ENCODE data around the gene PRSS33. TPM values are rescaled to one million over a fixed set of nuclear protein-coding genes. Genes with fewer than 3 reads are reported as not detected.
A peak's percentile ranks its signal among the peaks of the same experiment; 100 is the strongest.

The PRSS33 gene
- total and polyA plus RNA-seq, 2 of the 8 experiments (the other 6 are each of a cell fraction or from before 2014, with no cell fraction given) = 0.09 TPM; not detected in 1

DNA sequence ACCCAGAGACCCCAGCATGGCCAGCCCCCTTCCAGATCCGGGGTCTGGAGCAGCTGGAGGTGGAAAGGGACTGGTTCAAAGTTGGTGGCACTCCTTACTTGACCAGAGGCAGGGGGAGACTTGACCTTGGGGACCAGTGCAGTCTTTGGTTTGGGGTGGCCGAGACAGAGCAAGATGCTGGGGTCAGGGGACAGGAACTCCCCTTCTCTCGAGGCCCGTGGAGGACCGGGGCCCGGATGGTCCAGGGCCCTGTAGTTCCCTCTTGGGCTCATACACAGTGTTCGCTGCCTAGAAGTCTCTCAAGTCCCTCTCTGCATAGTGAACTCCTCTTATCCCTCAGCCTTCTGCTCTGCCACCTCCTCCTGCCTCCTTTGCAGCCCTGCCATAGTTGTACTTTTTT, 601 bp upstream of the PRSS33 start:
- Histone ChIP-seq H4K20me1 (replicated peaks in 1 of 2; ENCODE audit: control insufficient read depth in 1 of 2, insufficient read depth in 2 of 2, low read length in 2 of 2) (no peaks in the 10 kb centered on the region), H2BK120ac (replicated peaks; ENCODE audit: low read depth, low read length) (no peak overlapping the region), H3K27me3 (replicated peaks in 1 of 4; ENCODE audit: control insufficient read depth in 3 of 4, extremely low read depth in 1 of 4, insufficient read depth in 3 of 4, low read length in 3 of 4) (peaks cover 0 to 3% (median 0%) of the 10 kb centered on the region in 4 experiments; a peak in 1 of 7 replicates), H3K4me1 (replicated peaks in 1 of 4; ENCODE audit: control insufficient read depth in 3 of 4, insufficient read depth in 4 of 4, low read length in 3 of 4) (peaks cover 0 to 3% (median 2%) of the 10 kb centered on the region in 4 experiments; a peak in 1 of 7 replicates), H2AK5ac (ENCODE audit: low read depth, low read length) (no peak overlapping the region), H2BK12ac (ENCODE audit: low read depth, low read length) (no peak overlapping the region), H4K91ac (replicated peaks; ENCODE audit: insufficient read length, low read length) (no peak overlapping the region), H3K56ac (replicated peaks; ENCODE audit: insufficient read length, low read depth, low read length) (no peak overlapping the region), H3K14ac (ENCODE audit: insufficient read length) (no peak overlapping the region), H3K36me3 (ENCODE audit: control insufficient read depth in 2 of 4, insufficient read depth in 4 of 4, low read length in 3 of 4) (no peaks in the 10 kb centered on the region), H3K9ac (replicated peaks in 1 of 4; ENCODE audit: extremely low read depth in 1 of 4, low read depth in 3 of 4, low read length in 3 of 4) (no peak overlapping the region), H2BK5ac (ENCODE audit: low read depth, low read length) (no peak overlapping the region), H3K79me1 (ENCODE audit: low read depth, low read length) (no peaks in the 10 kb centered on the region; the same call in 1 of the 2 replicates), H3K23ac (ENCODE audit: insufficient read length) (no peak overlapping the region), H3K4me3 (ENCODE audit: extremely low read depth in 1 of 4, insufficient read depth in 2 of 4, low read depth in 3 of 4, low read length in 4 of 4) (no peak overlapping the region), H2BK15ac (ENCODE audit: low read length) (no peak overlapping the region), H4K5ac (ENCODE audit: insufficient read length, low read depth, low read length) (no peak overlapping the region), H4K8ac (ENCODE audit: extremely low read depth, insufficient read depth, low read length) (peak overlapping the region; percentile 38; the same call in 1 of the 2 replicates), H3K9me3 (ENCODE audit: insufficient read depth in 2 of 2, low read depth in 1 of 2, low read length in 1 of 2) (no peaks in the 10 kb centered on the region), H2AFZ (ENCODE audit: low read length) (no peak overlapping the region), H3K4ac (replicated peaks; ENCODE audit: insufficient read length, low read depth, low read length) (no peak overlapping the region), H3K23me2 (ENCODE audit: low read depth, low read length) (no peaks in the 10 kb centered on the region; the same call in 1 of the 2 replicates), H3K4me2 (ENCODE audit: insufficient read depth in 1 of 2, low read depth in 2 of 2, low read length in 2 of 2) (no peak overlapping the region), H3K79me2 (ENCODE audit: control insufficient read depth in 1 of 2, insufficient read depth in 2 of 2, low read length in 2 of 2) (no peaks in the 10 kb centered on the region), H3K27ac (ENCODE audit: low read depth, low read length) (no peak overlapping the region), H3K18ac (ENCODE audit: extremely low read depth, low read length) (no peak overlapping the region), H2BK20ac (ENCODE audit: low read length) (no peak overlapping the region)
- POLR2A ChIA-PET (ENCODE audit: partially characterized antibody) = interaction anchor here (0.6 to 1.4 kb wide), 3 partner anchors 9 to 70 kb away, joined by 3 to 5 read pairs (median 3); no protein-coding TSS in a partner anchor
- 57% methylated on average over 7 of the region's 7 CpGs; no CpG with 5 or more reads in 1 of the 2 experiments for WGBS, 2 experiments (ENCODE audit: extremely low coverage in 1 of 2, insufficient coverage in 1 of 2, insufficient read length in 1 of 2, insufficient replicate concordance in 2 of 2, low coverage in 1 of 2, low lambda C conversion rate in 2 of 2, missing lambda C conversion rate in 1 of 2)
- FAIRE-seq = no peak
- DNase-seq (ENCODE audit: low read depth in 1 of 2, low spot score in 2 of 2) = no peak
- CTCF ChIA-PET (ENCODE audit: partially characterized antibody) = interaction anchor here (1.1 kb wide), 1 partner anchor 80 kb away, joined by 5 read pairs; no protein-coding TSS in a partner anchor
- TF ChIP-seq EP300 (IDR thresholded peaks at IDR 0.05; ENCODE audit: borderline replicate concordance in 1 of 2, low read depth in 2 of 2, low read length in 2 of 2) (no peak), ASH2L (IDR thresholded peaks at IDR 0.05; ENCODE audit: low read length) (no peak), SRF (IDR thresholded peaks at IDR 0.05; ENCODE audit: low read depth, low read length) (no peak), TBP (IDR thresholded peaks at IDR 0.05; ENCODE audit: low read depth, low read length) (no peak), TAF1 (IDR thresholded peaks at IDR 0.05; ENCODE audit: low read depth, low read length) (no peak)
